ENCODE measurements around the gene H6PD.

Gene H6PD

GRCh38 chr1:9198538-9199361 is 35.8 kb upstream of the H6PD start:
- no peaks in the 10 kb centered on the region for H3K9me3 ChIP-seq (ENCODE audit: insufficient read depth, low read length)
- no peak overlapping the region for H3K27ac ChIP-seq (ENCODE audit: low read length)
- H3K36me3 ChIP-seq (replicated peaks; ENCODE audit: low read depth, low read length): no peaks in the 10 kb centered on the region
- H2AFZ ChIP-seq (ENCODE audit: low read depth, low read length): no peak overlapping the region
- H4K20me1 ChIP-seq (ENCODE audit: insufficient read depth, low read length): no peaks in the 10 kb centered on the region
- TF ChIP-seq CTCF (IDR thresholded peaks at IDR 0.05; ENCODE audit: low read depth, low read length): no peak
- no peak for TF ChIP-seq EZH2phosphoT487 (IDR thresholded peaks at IDR 0.05; ENCODE audit: low read depth)
- H3K79me2 ChIP-seq (ENCODE audit: low read length): no peaks in the 10 kb centered on the region
- no peak overlapping the region for H3K4me2 ChIP-seq (ENCODE audit: low read length)
- no peak overlapping the region for H3K9ac ChIP-seq (ENCODE audit: low read length)
- H3K4me1 ChIP-seq (ENCODE audit: low read length): peaks cover 11% of the 10 kb centered on the region
- H3K4me3 ChIP-seq (ENCODE audit: low read length): no peak overlapping the region
- peaks cover 38% of the 10 kb centered on the region for H3K27me3 ChIP-seq (ENCODE audit: low read depth, low read length)

- peak overlapping the region; percentile 22; the same call in 1 of the 2 replicates for H3K4me2 ChIP-seq (ENCODE audit: low read length)
- H3K36me3 ChIP-seq (replicated peaks; ENCODE audit: low read depth, low read length): no peaks in the 10 kb centered on the region
- peaks cover 48% of the 10 kb centered on the region for H3K27me3 ChIP-seq (ENCODE audit: low read depth, low read length)
- H3K9ac ChIP-seq (ENCODE audit: low read length): no peak overlapping the region
- H3K9me3 ChIP-seq (ENCODE audit: insufficient read depth, low read length): no peaks in the 10 kb centered on the region
- no peak overlapping the region for H3K4me3 ChIP-seq (ENCODE audit: low read length)
- no peak overlapping the region for H3K27ac ChIP-seq (ENCODE audit: low read length)
- H4K20me1 ChIP-seq (ENCODE audit: insufficient read depth, low read length): no peaks in the 10 kb centered on the region
- H2AFZ ChIP-seq (ENCODE audit: low read depth, low read length): no peak overlapping the region
- H3K79me2 ChIP-seq (ENCODE audit: low read length): no peaks in the 10 kb centered on the region
- H3K4me1 ChIP-seq (ENCODE audit: low read length): peaks cover 11% of the 10 kb centered on the region
- TF ChIP-seq CTCF (IDR thresholded peaks at IDR 0.05; ENCODE audit: low read depth, low read length): no peak
- no peak for TF ChIP-seq EZH2phosphoT487 (IDR thresholded peaks at IDR 0.05; ENCODE audit: low read depth)
Measured at GRCh38 chr1:9200441-9200840, 34.1 kb upstream of the H6PD start.

- no peak overlapping the region for H3K4me2 ChIP-seq (ENCODE audit: low read length)
- no peak overlapping the region for H2AFZ ChIP-seq (ENCODE audit: low read depth, low read length)
- no peak overlapping the region for H3K9ac ChIP-seq (ENCODE audit: low read length)
- H3K36me3 ChIP-seq (replicated peaks; ENCODE audit: low read depth, low read length): no peaks in the 10 kb centered on the region
- peaks cover 6% of the 10 kb centered on the region; the same call in 1 of the 2 replicates for H3K4me1 ChIP-seq (ENCODE audit: low read length)
- no peak overlapping the region for H3K27ac ChIP-seq (ENCODE audit: low read length)
- no peak for TF ChIP-seq CTCF (IDR thresholded peaks at IDR 0.05; ENCODE audit: low read depth, low read length)
- H3K79me2 ChIP-seq (ENCODE audit: low read length): no peaks in the 10 kb centered on the region
- peaks cover 48% of the 10 kb centered on the region for H3K27me3 ChIP-seq (ENCODE audit: low read depth, low read length)
- no peaks in the 10 kb centered on the region for H3K9me3 ChIP-seq (ENCODE audit: insufficient read depth, low read length)
- no peak overlapping the region for H3K4me3 ChIP-seq (ENCODE audit: low read length)
- no peaks in the 10 kb centered on the region for H4K20me1 ChIP-seq (ENCODE audit: insufficient read depth, low read length)
Measured at GRCh38 chr1:9201401-9202239, 33.0 kb upstream of the H6PD start.

GRCh38 chr1:9202240-9202870 is 32.2 kb upstream of the H6PD start:
- Histone ChIP-seq H3K9ac (ENCODE audit: low read length) (no peak overlapping the region), H3K4me2 (ENCODE audit: low read length) (no peak overlapping the region), H3K4me1 (ENCODE audit: low read length) (peaks cover 6% of the 10 kb centered on the region; the same call in 1 of the 2 replicates), H3K36me3 (replicated peaks; ENCODE audit: low read depth, low read length) (no peaks in the 10 kb centered on the region), H2AFZ (ENCODE audit: low read depth, low read length) (no peak overlapping the region), H4K20me1 (ENCODE audit: insufficient read depth, low read length) (no peaks in the 10 kb centered on the region), H3K79me2 (ENCODE audit: low read length) (no peaks in the 10 kb centered on the region), H3K27ac (ENCODE audit: low read length) (no peak overlapping the region), H3K9me3 (ENCODE audit: insufficient read depth, low read length) (no peaks in the 10 kb centered on the region), H3K27me3 (ENCODE audit: low read depth, low read length) (peaks cover 48% of the 10 kb centered on the region), H3K4me3 (ENCODE audit: low read length) (no peak overlapping the region)
- TF ChIP-seq EZH2phosphoT487 (IDR thresholded peaks at IDR 0.05; ENCODE audit: low read depth) (no peak; the same call in 1 of the 2 replicates), CTCF (IDR thresholded peaks at IDR 0.05; ENCODE audit: low read depth, low read length) (no peak)
